ENCODE data around the gene ATP12A.

ATP12A gene

GRCh38 chr13:24734950-24735349, 54.7 kb downstream of the ATP12A start:
- no peak for DNase-seq (ENCODE audit: low read depth)

- no peak for DNase-seq (ENCODE audit: low read depth)
Observed at GRCh38 chr13:24737042-24737441, 56.8 kb downstream of the ATP12A start.

- DNase-seq (ENCODE audit: low read depth), result no peak
Observed at GRCh38 chr13:24738366-24738847, 58.2 kb downstream of the ATP12A start.

GRCh38 chr13:24740014-24740890, 60.0 kb downstream of the ATP12A start:
- DNase-seq (ENCODE audit: low read depth), result no peak

- DNase-seq (ENCODE audit: low read depth), result no peak
Observed at GRCh38 chr13:24741016-24741662, 60.9 kb downstream of the ATP12A start.

GRCh38 chr13:24741791-24742190, 61.6 kb downstream of the ATP12A start:
- DNase-seq (ENCODE audit: low read depth), result no peak

GRCh38 chr13:24742294-24742693, 62.1 kb downstream of the ATP12A start:
- DNase-seq (ENCODE audit: low read depth), result no peak

GRCh38 chr13:24742977-24743376, 62.8 kb downstream of the ATP12A start:
- DNase-seq (ENCODE audit: low read depth), result no peak

- DNase-seq (ENCODE audit: low read depth), result no peak
Observed at GRCh38 chr13:24744247-24744646, 64.0 kb downstream of the ATP12A start.

- no peak for DNase-seq (ENCODE audit: low read depth)
Observed at GRCh38 chr13:24745516-24745860, 65.3 kb downstream of the ATP12A start.

- no peak for DNase-seq (ENCODE audit: low read depth)
Observed at GRCh38 chr13:24745861-24746617, 65.8 kb downstream of the ATP12A start.

GRCh38 chr13:24746618-24747247, 66.5 kb downstream of the ATP12A start:
- no peak for DNase-seq (ENCODE audit: low read depth)

GRCh38 chr13:24747248-24748060, 67.2 kb downstream of the ATP12A start:
- no peak for DNase-seq (ENCODE audit: low read depth)

GRCh38 chr13:24748061-24748400, 67.8 kb downstream of the ATP12A start:
- DNase-seq (ENCODE audit: low read depth), result no peak

GRCh38 chr13:24759197-24759596, 79.0 kb downstream of the ATP12A start:
- no peak for DNase-seq (ENCODE audit: low read depth)
